ENCODE data around the gene METTL24. TPM values are rescaled to one million over a fixed set of nuclear protein-coding genes. Genes with fewer than 3 reads are reported as not detected.

The METTL24 gene
- total and polyA plus RNA-seq, 2 experiments from 2014 or later: not detected

- 91 to 93% methylated on average over 3 of the region's 3 CpGs for WGBS, 2 experiments (ENCODE audit: low coverage in 1 of 2, low lambda C conversion rate in 2 of 2, missing lambda C conversion rate in 2 of 2)
- in situ Hi-C loops (cut with MboI): no loop called here
- Histone ChIP-seq H3K27ac (no peak overlapping the region), H3K4me1 (ENCODE audit: insufficient read depth) (no peaks in the 10 kb centered on the region), H3K36me3 (ENCODE audit: low read depth) (no peaks in the 10 kb centered on the region), H3K27me3 (replicated peaks; ENCODE audit: insufficient read depth) (peaks cover 32% of the 10 kb centered on the region), H3K9me2 (ENCODE audit: insufficient read depth) (no peaks in the 10 kb centered on the region), H3K79me2 (ENCODE audit: insufficient read depth) (no peaks in the 10 kb centered on the region), H3F3A (ENCODE audit: insufficient read depth) (no peaks in the 10 kb centered on the region), H4K20me1 (ENCODE audit: insufficient read depth) (no peaks in the 10 kb centered on the region), H3K9me3 (ENCODE audit: low read depth) (no peaks in the 10 kb centered on the region), H3K4me2 (ENCODE audit: unreplicated experiment) (no peak overlapping the region), H3K4me3 (no peak overlapping the region), H3K9ac (no peak overlapping the region), H2AFZ (no peak overlapping the region)
- no peak for TF ChIP-seq EZH2 (IDR thresholded peaks at IDR 0.05; ENCODE audit: insufficient read depth, poor library complexity, severe bottlenecking)
- no peak for TF ChIP-seq EZH2phosphoT487 (IDR thresholded peaks at IDR 0.05; ENCODE audit: insufficient read depth, low read depth)
- no peak for DNase-seq
These were observed 2.5 kb upstream of the METTL24 start for GRCh38 chr6:110360676-110361075.

- WGBS, 2 experiments (ENCODE audit: low coverage in 1 of 2, low lambda C conversion rate in 2 of 2, missing lambda C conversion rate in 2 of 2): 57% methylated on average over 5 of the region's 5 CpGs
- no peaks in the 10 kb centered on the region for H3K79me2 ChIP-seq (ENCODE audit: insufficient read depth)
- no peaks in the 10 kb centered on the region for H3K9me3 ChIP-seq (ENCODE audit: low read depth)
- H2AFZ ChIP-seq: no peak overlapping the region
- H3K4me1 ChIP-seq (ENCODE audit: insufficient read depth): no peaks in the 10 kb centered on the region
- no peak for TF ChIP-seq EZH2 (IDR thresholded peaks at IDR 0.05; ENCODE audit: insufficient read depth, poor library complexity, severe bottlenecking)
- H3K27me3 ChIP-seq (replicated peaks; ENCODE audit: insufficient read depth): peaks cover 32% of the 10 kb centered on the region
- H3K27ac ChIP-seq: no peak overlapping the region
- no peak overlapping the region for H3K4me2 ChIP-seq (ENCODE audit: unreplicated experiment)
- H4K20me1 ChIP-seq (ENCODE audit: insufficient read depth): no peaks in the 10 kb centered on the region
- H3K9ac ChIP-seq: no peak overlapping the region
- DNase-seq: no peak
- H3K4me3 ChIP-seq: no peak overlapping the region
- H3K9me2 ChIP-seq (ENCODE audit: insufficient read depth): no peaks in the 10 kb centered on the region
- H3F3A ChIP-seq (ENCODE audit: insufficient read depth): no peaks in the 10 kb centered on the region
- H3K36me3 ChIP-seq (ENCODE audit: low read depth): no peaks in the 10 kb centered on the region
- in situ Hi-C loops (cut with MboI): no loop called here
These were observed 1.4 kb upstream of the METTL24 start for GRCh38 chr6:110359556-110359955.

- Histone ChIP-seq H3K27me3 (replicated peaks; ENCODE audit: insufficient read depth) (peaks cover 32% of the 10 kb centered on the region), H3K4me2 (ENCODE audit: unreplicated experiment) (peak overlapping the region; percentile 94)
These were observed 508 bp upstream of the METTL24 start for GRCh38 chr6:110358553-110359160.

GRCh38 chr6:110357298-110357663 lies 868 bp downstream of the METTL24 start:
- H3K4me1 ChIP-seq (ENCODE audit: insufficient read depth): peaks cover 3% of the 10 kb centered on the region; the same call in 1 of the 2 replicates
- H4K20me1 ChIP-seq (ENCODE audit: insufficient read depth): no peaks in the 10 kb centered on the region
- no peaks in the 10 kb centered on the region for H3K9me3 ChIP-seq (ENCODE audit: low read depth)
- H3K27ac ChIP-seq: no peak overlapping the region
- DNase-seq: no peak
- H3K36me3 ChIP-seq (ENCODE audit: low read depth): no peaks in the 10 kb centered on the region
- H3K4me3 ChIP-seq: peak overlapping the region; percentile 72
- H3K9me2 ChIP-seq (ENCODE audit: insufficient read depth): no peaks in the 10 kb centered on the region
- H3K9ac ChIP-seq: no peak overlapping the region
- no peaks in the 10 kb centered on the region for H3F3A ChIP-seq (ENCODE audit: insufficient read depth)
- no peak for TF ChIP-seq EZH2phosphoT487 (IDR thresholded peaks at IDR 0.05; ENCODE audit: insufficient read depth, low read depth)
- no peak for TF ChIP-seq EZH2 (IDR thresholded peaks at IDR 0.05; ENCODE audit: insufficient read depth, poor library complexity, severe bottlenecking)
- H2AFZ ChIP-seq: peak overlapping the region; percentile 93
- H3K27me3 ChIP-seq (replicated peaks; ENCODE audit: insufficient read depth): peaks cover 26% of the 10 kb centered on the region
- H3K4me2 ChIP-seq (ENCODE audit: unreplicated experiment): peak overlapping the region; percentile 89
- H3K79me2 ChIP-seq (ENCODE audit: insufficient read depth): no peaks in the 10 kb centered on the region
- WGBS, 2 experiments (ENCODE audit: low coverage in 1 of 2, low lambda C conversion rate in 2 of 2, missing lambda C conversion rate in 2 of 2): 7 to 18% methylated on average over 14 of the region's 14 CpGs
- in situ Hi-C loops (cut with MboI): no loop called here

More at GRCh38 chr6:110358553-110359160, 508 bp upstream of the METTL24 start:
- no peaks in the 10 kb centered on the region for H4K20me1 ChIP-seq (ENCODE audit: insufficient read depth)
- no peaks in the 10 kb centered on the region for H3F3A ChIP-seq (ENCODE audit: insufficient read depth)
- TF ChIP-seq EZH2 (IDR thresholded peaks at IDR 0.05; ENCODE audit: insufficient read depth, poor library complexity, severe bottlenecking): peak; percentile 91
- TF ChIP-seq EZH2phosphoT487 (IDR thresholded peaks at IDR 0.05; ENCODE audit: insufficient read depth, low read depth): 0 out of 2 replicates have a peak, but pooled peaks have one; percentile 35
- peak overlapping the region; percentile 67 for H3K4me3 ChIP-seq
- DNase-seq: peak; percentile 9
- no peaks in the 10 kb centered on the region for H3K9me2 ChIP-seq (ENCODE audit: insufficient read depth)
- 12 to 18% methylated on average over 13 of the region's 13 CpGs for WGBS, 2 experiments (ENCODE audit: low coverage in 1 of 2, low lambda C conversion rate in 2 of 2, missing lambda C conversion rate in 2 of 2)
- in situ Hi-C loops (cut with MboI): no loop called here
- no peaks in the 10 kb centered on the region for H3K4me1 ChIP-seq (ENCODE audit: insufficient read depth)
- no peak overlapping the region for H3K27ac ChIP-seq
- H2AFZ ChIP-seq: peak overlapping the region; percentile 78
- H3K79me2 ChIP-seq (ENCODE audit: insufficient read depth): no peaks in the 10 kb centered on the region
- H3K9ac ChIP-seq: no peak overlapping the region
- H3K36me3 ChIP-seq (ENCODE audit: low read depth): no peaks in the 10 kb centered on the region
- no peaks in the 10 kb centered on the region for H3K9me3 ChIP-seq (ENCODE audit: low read depth)
